ENCODE data around the gene ZNF793. TPM values are rescaled to one million over a fixed set of nuclear protein-coding genes. Genes with fewer than 3 reads are reported as not detected.

The ZNF793 gene
- total and polyA plus RNA-seq, 9 of the 15 experiments (the other 6 are each of a cell fraction or from before 2014, with no cell fraction given), result 0.02 to 0.04 (median 0.03) TPM; not detected in 6

- FAIRE-seq (peak; percentile 95), ATAC-seq (peak; percentile 97), DNase-seq (ENCODE audit: extremely low read depth in 1 of 4, low spot score in 3 of 4) (peak; percentile 70 to 87 (median 72))
- in situ Hi-C loops (cut with MboI), result no loop called here
- WGBS (ENCODE audit: insufficient coverage, low coverage, missing lambda C conversion rate), result 1% methylated on average over 46 of the region's 62 CpGs
- peaks cover 7% of the 10 kb centered on the region; the same call in 1 of the 3 replicates for H3K36me3 ChIP-seq (ENCODE audit: control insufficient read depth, insufficient read depth, low read length)
- H3K4me3 ChIP-seq, result peak within 1 kb of the TSS; percentile 61
- no peaks in the 10 kb centered on the region for H4K20me1 ChIP-seq (replicated peaks; ENCODE audit: control insufficient read depth, insufficient read depth, low read length)
- H2AFZ ChIP-seq (ENCODE audit: low read depth, low read length), result peak within 1 kb of the TSS; percentile 90
- H3K9me3 ChIP-seq (replicated peaks; ENCODE audit: control insufficient read depth, insufficient read depth, low read depth, low read length), result peaks cover 3% of the 10 kb centered on the region; the same call in 1 of the 2 replicates
- H3K4me1 ChIP-seq (replicated peaks in 1 of 2; ENCODE audit: control insufficient read depth in 2 of 2, insufficient read depth in 2 of 2, low read length in 2 of 2), result peaks cover 0 to 10% of the 10 kb centered on the region in 2 experiments; a peak in 2 of 5 replicates
- POLR2A ChIA-PET, result interaction anchor here (0.6 kb wide), 1 partner anchor 579 kb away, joined by 6 read pairs; no protein-coding TSS in a partner anchor
- H3K79me2 ChIP-seq (ENCODE audit: control insufficient read depth, insufficient read depth, low read length), result no peaks in the 10 kb centered on the region; the same call in 2 of the 3 replicates
- peak within 1 kb of the TSS; percentile 73 to 94 for H3K9ac ChIP-seq (ENCODE audit: insufficient read depth in 1 of 2, low read depth in 2 of 2, low read length in 2 of 2)
- CTCF ChIA-PET (ENCODE audit: low intra/inter-chr PET ratio), result no interaction called here
- no peaks in the 10 kb centered on the region for H3K27me3 ChIP-seq (ENCODE audit: control insufficient read depth in 2 of 2, insufficient read depth in 2 of 2, low read length in 2 of 2)
- peak within 1 kb of the TSS; percentile 85 for H3K4me2 ChIP-seq (ENCODE audit: insufficient read depth, low read length)
- BruUV-seq (replicated peaks), result no TSS peak
- intact Hi-C loops (cut with micrococcal nuclease), result loop anchor here (1.0 kb wide), 1 partner anchor 127 kb away; the partner anchor contains the start of genes ZNF540 and ZNF571
- H3K27ac ChIP-seq (ENCODE audit: extremely low read depth, low read depth, low read length), result peak within 1 kb of the TSS; percentile 82
- H3K9me1 ChIP-seq (ENCODE audit: control insufficient read depth, insufficient read depth, low read length), result no peaks in the 10 kb centered on the region
- no peak for TF ChIP-seq HOXB6 (CRISPR knock-in tag; IDR thresholded peaks at IDR 0.05; ENCODE audit: borderline replicate concordance)
- no peak for TF ChIP-seq PCBP2 (IDR thresholded peaks at IDR 0.05; ENCODE audit: low read depth, low read length, poor library complexity, severe bottlenecking)
- TF ChIP-seq TOE1 (IDR thresholded peaks at IDR 0.05; ENCODE audit: borderline replicate concordance), result no peak
- TF ChIP-seq TOE1 (CRISPR knock-in tag; IDR thresholded peaks at IDR 0.05; ENCODE audit: borderline replicate concordance, low read depth), result no peak
- no peak for TF ChIP-seq POLR2H (tag; IDR thresholded peaks at IDR 0.05; ENCODE audit: low read depth)
- TF ChIP-seq ZNF740 (CRISPR knock-in tag; IDR thresholded peaks at IDR 0.05), result no peak
- no peak for TF ChIP-seq ZNF740 (tag; IDR thresholded peaks at IDR 0.05)
- no peak for TF ChIP-seq NBN (IDR thresholded peaks at IDR 0.05; ENCODE audit: low read depth)
- no peak for TF ChIP-seq ILF3 (IDR thresholded peaks at IDR 0.05; ENCODE audit: borderline replicate concordance)
- no peak for TF ChIP-seq IFI16 (CRISPR knock-in tag; IDR thresholded peaks at IDR 0.05)
- peak; percentile 81; the same call in 1 of the 2 replicates for TF ChIP-seq GABPB1 (CRISPR knock-in tag; IDR thresholded peaks at IDR 0.05)
- no peak for TF ChIP-seq MTF1 (CRISPR knock-in tag; IDR thresholded peaks at IDR 0.05; ENCODE audit: borderline replicate concordance)
- TF ChIP-seq RHOXF2B (CRISPR knock-in tag; conservative IDR thresholded peaks at IDR 0.05), result no peak
- TF ChIP-seq, protein P1, sequence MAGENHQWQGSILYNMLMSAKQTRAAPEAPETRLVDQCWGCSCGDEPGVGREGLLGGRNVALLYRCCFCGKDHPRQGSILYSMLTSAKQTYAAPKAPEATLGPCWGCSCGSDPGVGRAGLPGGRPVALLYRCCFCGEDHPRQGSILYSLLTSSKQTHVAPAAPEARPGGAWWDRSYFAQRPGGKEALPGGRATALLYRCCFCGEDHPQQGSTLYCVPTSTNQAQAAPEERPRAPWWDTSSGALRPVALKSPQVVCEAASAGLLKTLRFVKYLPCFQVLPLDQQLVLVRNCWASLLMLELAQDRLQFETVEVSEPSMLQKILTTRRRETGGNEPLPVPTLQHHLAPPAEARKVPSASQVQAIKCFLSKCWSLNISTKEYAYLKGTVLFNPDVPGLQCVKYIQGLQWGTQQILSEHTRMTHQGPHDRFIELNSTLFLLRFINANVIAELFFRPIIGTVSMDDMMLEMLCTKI (IDR thresholded peaks at IDR 0.05; ENCODE audit: partially characterized antibody), result no peak
- TF ChIP-seq, protein P2, sequence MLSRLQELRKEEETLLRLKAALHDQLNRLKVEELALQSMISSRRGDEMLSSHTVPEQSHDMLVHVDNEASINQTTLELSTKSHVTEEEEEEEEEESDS (CRISPR knock-in tag; IDR thresholded peaks at IDR 0.05), result no peak
These were observed 39.7 kb upstream of the ZNF793 start, which contains the start of gene ZNF569 for GRCh38 chr19:37466798-37467607. Gene ZNF569 (minus strand): TSS chr19:37467444. CDS start chr19:37444921, 22,523 bp downstream.

All from K562 (cell line).